Neural cell (in vitro differentiated cells): ENCODE results near the gene HUWE1. TPM values are rescaled to one million over a fixed set of nuclear protein-coding genes. Genes with fewer than 3 reads are reported as not detected.

Experiments used
- H2AFZ ChIP-seq: fragments of 200-600, 300-800 bp; sonication (generic), shearing (Covaris generic); 2 replicates; pipeline ENCODE4 v1.6.0; 2014; ENCODE audit warnings: low read depth, mild to moderate bottlenecking, antibody characterized with exemption, low read length, moderate library complexity
- H3F3A ChIP-seq: fragments of 200-600 bp; shearing (Covaris generic); 2 replicates; pipeline ENCODE4 v1.6.1; 2016; ENCODE audit warnings: mild to moderate bottlenecking, moderate library complexity, mixed read lengths, antibody characterized with exemption, low read length; ENCODE audit not compliant: insufficient read depth, poor library complexity, severe bottlenecking
- H3K27ac ChIP-seq: fragments of 200-600, 300-800 bp; sonication (generic), shearing (Covaris generic); 2 replicates; pipeline ENCODE4 v1.5.1; 2014; ENCODE audit warnings: mild to moderate bottlenecking, low read length, moderate library complexity
- H3K27me3 ChIP-seq: fragments of 300-800, 200-600 bp; sonication (generic), shearing (Covaris generic); 2 replicates; pipeline ENCODE4 v1.6.0; 2014; ENCODE audit warnings: mild to moderate bottlenecking, low read depth, low read length, moderate library complexity; ENCODE audit not compliant: insufficient read depth
- H3K36me3 ChIP-seq: fragments of 300-800, 200-600 bp; sonication (generic), shearing (Covaris generic); 2 replicates; pipeline ENCODE4 v1.5.1; 2014; ENCODE audit warnings: mild to moderate bottlenecking, antibody characterized with exemption, low read length, moderate library complexity; ENCODE audit not compliant: insufficient read depth
- H3K4me2 ChIP-seq: fragments of 300-800, 200-600 bp; sonication (generic), shearing (Covaris generic); 2 replicates; pipeline ENCODE4 v1.6.0; 2014; ENCODE audit warnings: mild to moderate bottlenecking, low read length
- H3K4me3 ChIP-seq: fragments of 300-800, 200-600 bp; sonication (generic), shearing (Covaris generic); 2 replicates; pipeline ENCODE4 v1.5.1; 2014; ENCODE audit warnings: mild to moderate bottlenecking, low read length, moderate library complexity
- H3K79me2 ChIP-seq: fragments of 200-600 bp; shearing (Covaris generic); replicated peaks from 2 replicates; pipeline ENCODE4 v1.6.0; 2014; ENCODE audit warnings: mild to moderate bottlenecking, low read length, moderate library complexity; ENCODE audit not compliant: insufficient read depth
- H3K9ac ChIP-seq: fragments of 300-800, 200-600 bp; sonication (generic), shearing (Covaris generic); 2 replicates; pipeline ENCODE4 v1.6.1; 2016; ENCODE audit warnings: mild to moderate bottlenecking, low read length, mixed read lengths
- H3K9me2 ChIP-seq: fragments of 200-600 bp; shearing (Covaris generic); 2 replicates; pipeline ENCODE4 v1.6.1; 2016; ENCODE audit warnings: mild to moderate bottlenecking, low read length, mixed read lengths; ENCODE audit not compliant: insufficient read depth
- H3K9me3 ChIP-seq: fragments of 200-600, 300-800 bp; sonication (generic), shearing (Covaris generic); 2 replicates; pipeline ENCODE4 v1.6.1; 2016; ENCODE audit warnings: mild to moderate bottlenecking, mixed run types, low read length, moderate library complexity, mixed read lengths
- H4K20me1 ChIP-seq: fragments of 200-600 bp; shearing (Covaris generic); 2 replicates; pipeline ENCODE4 v1.6.1; 2016; ENCODE audit warnings: mild to moderate bottlenecking, mixed run types; ENCODE audit not compliant: insufficient read depth
- CTCF ChIP-seq: fragments of 450-650 bp; IDR thresholded peaks from 2 replicates; pipeline ENCODE4 v1.5.1; 2014; ENCODE audit warnings: antibody characterized with exemption, mild to moderate bottlenecking, moderate library complexity; ENCODE audit not compliant: poor library complexity, severe bottlenecking
- EP300 ChIP-seq: fragments of 450-650 bp; conservative IDR thresholded peaks from 2 replicates; pipeline ENCODE4 v1.6.1; 2014; ENCODE audit warnings: antibody characterized with exemption, mild to moderate bottlenecking, moderate library complexity; ENCODE audit not compliant: poor library complexity, severe bottlenecking
- EZH2 ChIP-seq: fragments of 200-600, 300-800 bp; shearing (Covaris generic), sonication (generic); IDR thresholded peaks from 2 replicates; pipeline ENCODE4 v1.6.1; 2014; ENCODE audit warnings: antibody characterized with exemption, low read length, borderline replicate concordance, mild to moderate bottlenecking; ENCODE audit not compliant: insufficient read depth, poor library complexity, severe bottlenecking
- MXI1 ChIP-seq: fragments of 450-650 bp; conservative IDR thresholded peaks from 2 replicates; pipeline ENCODE4 v1.6.1; 2014; ENCODE audit warnings: antibody characterized with exemption, mild to moderate bottlenecking; ENCODE audit not compliant: poor library complexity, severe bottlenecking
- POLR2AphosphoS5 ChIP-seq: IDR thresholded peaks from 2 replicates; pipeline ENCODE4 v1.6.1; 2012
- RAD21 ChIP-seq: fragments of 450-650 bp; conservative IDR thresholded peaks from 2 replicates; pipeline ENCODE4 v1.6.1; 2014; ENCODE audit warnings: antibody characterized with exemption, mild to moderate bottlenecking, moderate library complexity
- SMC3 ChIP-seq: fragments of 450-650 bp; conservative IDR thresholded peaks from 2 replicates; pipeline ENCODE4 v1.6.1; 2014; ENCODE audit warnings: antibody characterized with exemption, mild to moderate bottlenecking, moderate library complexity; ENCODE audit not compliant: poor library complexity
- TAF1 ChIP-seq: IDR thresholded peaks from 2 replicates; pipeline ENCODE4 v1.6.1; 2012; ENCODE audit warnings: low read depth
- polyA plus RNA-seq: library from polyadenylated mRNA; depleted of rRNA; stranded (reverse); fragments of >200 nt; gene quantifications from 2 replicates; pipeline ENCODE4 v1.2.3, GENCODE V29; 2014
- TF ChIP-seq, protein P1 (sequence below): IDR thresholded peaks from 2 replicates; pipeline ENCODE4 v1.6.1; 2012; ENCODE audit warnings: borderline replicate concordance

The HUWE1 gene
- polyA plus RNA-seq, 1 donor from 2014 or later = 25.0 TPM

- Histone ChIP-seq H3K9me3 (no peaks in the 10 kb centered on the region), H4K20me1 (no peaks in the 10 kb centered on the region), H3K4me2 (no peak overlapping the region), H3K9me2 (no peaks in the 10 kb centered on the region), H3F3A (no peaks in the 10 kb centered on the region), H3K27me3 (no peaks in the 10 kb centered on the region), H3K27ac (no peak overlapping the region), H3K36me3 (peaks cover 4% of the 10 kb centered on the region), H3K9ac (no peak overlapping the region), H3K79me2 (peaks cover 10% of the 10 kb centered on the region), H2AFZ (no peak overlapping the region), H3K4me3 (no peak overlapping the region)
- TF ChIP-seq EP300 = no peak
- no peak for TF ChIP-seq RAD21
- no peak for TF ChIP-seq EZH2
- no peak for TF ChIP-seq TAF1
Observed at GRCh38 chrX:53656845-53657244, 29.7 kb downstream of the HUWE1 start.

DNA sequence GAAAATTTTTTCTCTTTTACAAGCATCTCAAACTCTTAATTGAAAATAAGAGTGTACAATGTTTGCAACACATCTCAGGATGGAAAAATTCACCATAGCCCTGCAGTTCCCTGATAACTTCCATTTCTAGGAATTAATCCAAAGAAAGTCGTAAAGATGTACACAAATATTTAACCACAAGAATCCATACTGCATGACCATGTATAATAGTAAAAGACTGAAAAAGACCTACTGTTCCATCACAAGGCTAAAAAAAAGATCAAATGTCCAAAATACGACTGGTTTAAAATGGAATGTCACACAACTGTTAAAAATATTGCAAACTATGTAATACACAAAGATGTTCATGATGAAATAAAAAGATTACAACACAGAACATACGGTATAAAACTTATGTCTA, 32.1 kb downstream of the HUWE1 start:
- Histone ChIP-seq H3K27ac (no peak overlapping the region), H3K79me2 (peaks cover 4% of the 10 kb centered on the region)
- TF ChIP-seq EZH2 (no peak), EP300 (no peak), SMC3 (no peak), TAF1 (no peak), MXI1 (no peak), CTCF (no peak), POLR2AphosphoS5 (no peak), RAD21 (no peak)
- TF ChIP-seq, protein P1, sequence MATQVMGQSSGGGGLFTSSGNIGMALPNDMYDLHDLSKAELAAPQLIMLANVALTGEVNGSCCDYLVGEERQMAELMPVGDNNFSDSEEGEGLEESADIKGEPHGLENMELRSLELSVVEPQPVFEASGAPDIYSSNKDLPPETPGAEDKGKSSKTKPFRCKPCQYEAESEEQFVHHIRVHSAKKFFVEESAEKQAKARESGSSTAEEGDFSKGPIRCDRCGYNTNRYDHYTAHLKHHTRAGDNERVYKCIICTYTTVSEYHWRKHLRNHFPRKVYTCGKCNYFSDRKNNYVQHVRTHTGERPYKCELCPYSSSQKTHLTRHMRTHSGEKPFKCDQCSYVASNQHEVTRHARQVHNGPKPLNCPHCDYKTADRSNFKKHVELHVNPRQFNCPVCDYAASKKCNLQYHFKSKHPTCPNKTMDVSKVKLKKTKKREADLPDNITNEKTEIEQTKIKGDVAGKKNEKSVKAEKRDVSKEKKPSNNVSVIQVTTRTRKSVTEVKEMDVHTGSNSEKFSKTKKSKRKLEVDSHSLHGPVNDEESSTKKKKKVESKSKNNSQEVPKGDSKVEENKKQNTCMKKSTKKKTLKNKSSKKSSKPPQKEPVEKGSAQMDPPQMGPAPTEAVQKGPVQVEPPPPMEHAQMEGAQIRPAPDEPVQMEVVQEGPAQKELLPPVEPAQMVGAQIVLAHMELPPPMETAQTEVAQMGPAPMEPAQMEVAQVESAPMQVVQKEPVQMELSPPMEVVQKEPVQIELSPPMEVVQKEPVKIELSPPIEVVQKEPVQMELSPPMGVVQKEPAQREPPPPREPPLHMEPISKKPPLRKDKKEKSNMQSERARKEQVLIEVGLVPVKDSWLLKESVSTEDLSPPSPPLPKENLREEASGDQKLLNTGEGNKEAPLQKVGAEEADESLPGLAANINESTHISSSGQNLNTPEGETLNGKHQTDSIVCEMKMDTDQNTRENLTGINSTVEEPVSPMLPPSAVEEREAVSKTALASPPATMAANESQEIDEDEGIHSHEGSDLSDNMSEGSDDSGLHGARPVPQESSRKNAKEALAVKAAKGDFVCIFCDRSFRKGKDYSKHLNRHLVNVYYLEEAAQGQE = no peak

DNA sequence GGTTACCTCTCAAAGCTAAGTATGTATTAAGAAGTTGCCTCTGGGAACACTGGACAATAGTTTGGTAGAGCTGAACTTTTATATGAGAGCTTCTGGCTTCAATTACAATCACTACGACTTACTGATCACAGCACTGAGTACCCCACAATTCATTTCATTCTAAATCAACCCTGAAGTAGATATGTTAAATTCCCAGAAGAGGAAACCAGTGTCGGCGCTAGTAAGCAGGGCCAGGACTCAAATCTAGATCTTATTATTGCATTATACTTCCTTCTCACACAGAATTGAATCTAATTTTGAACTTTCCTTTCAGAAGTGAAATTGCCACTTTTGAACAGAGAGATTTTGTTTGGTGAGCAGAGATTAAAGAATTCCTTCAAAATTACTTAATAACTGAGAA, 41.8 kb downstream of the HUWE1 start:
- H3K4me2 ChIP-seq = no peak overlapping the region
- H3K27ac ChIP-seq = no peak overlapping the region
- no peaks in the 10 kb centered on the region for H4K20me1 ChIP-seq
- no peaks in the 10 kb centered on the region for H3K9me2 ChIP-seq
- H3K27me3 ChIP-seq = no peaks in the 10 kb centered on the region
- H3K9me3 ChIP-seq = no peaks in the 10 kb centered on the region
- no peak overlapping the region for H3K9ac ChIP-seq
- no peaks in the 10 kb centered on the region for H3K36me3 ChIP-seq
- no peak overlapping the region for H3K4me3 ChIP-seq
- no peaks in the 10 kb centered on the region for H3F3A ChIP-seq
- TF ChIP-seq EZH2 (no peak), TAF1 (no peak), MXI1 (no peak), POLR2AphosphoS5 (no peak), RAD21 (no peak), SMC3 (no peak), CTCF (no peak), EP300 (no peak)
- TF ChIP-seq, protein P1 = no peak
- H3K79me2 ChIP-seq = no peaks in the 10 kb centered on the region
- H2AFZ ChIP-seq = no peak overlapping the region

More for the DNA sequence above, 32.1 kb downstream of the HUWE1 start:
- no peak overlapping the region for H3K4me3 ChIP-seq
- no peaks in the 10 kb centered on the region for H4K20me1 ChIP-seq
- no peak overlapping the region for H3K9ac ChIP-seq
- no peaks in the 10 kb centered on the region for H3K9me2 ChIP-seq
- H3K36me3 ChIP-seq = peaks cover 4% of the 10 kb centered on the region
- H3K9me3 ChIP-seq = no peaks in the 10 kb centered on the region
- H2AFZ ChIP-seq = no peak overlapping the region
- no peaks in the 10 kb centered on the region for H3F3A ChIP-seq
- no peaks in the 10 kb centered on the region for H3K27me3 ChIP-seq
- no peak overlapping the region for H3K4me2 ChIP-seq
